Measurements from ENCODE around the gene CTNNAL1. TPM values are rescaled to one million over a fixed set of nuclear protein-coding genes. Genes with fewer than 3 reads are reported as not detected.

Gene CTNNAL1
- total RNA-seq, 1 donor from 2014 or later = 69.4 TPM

DNA sequence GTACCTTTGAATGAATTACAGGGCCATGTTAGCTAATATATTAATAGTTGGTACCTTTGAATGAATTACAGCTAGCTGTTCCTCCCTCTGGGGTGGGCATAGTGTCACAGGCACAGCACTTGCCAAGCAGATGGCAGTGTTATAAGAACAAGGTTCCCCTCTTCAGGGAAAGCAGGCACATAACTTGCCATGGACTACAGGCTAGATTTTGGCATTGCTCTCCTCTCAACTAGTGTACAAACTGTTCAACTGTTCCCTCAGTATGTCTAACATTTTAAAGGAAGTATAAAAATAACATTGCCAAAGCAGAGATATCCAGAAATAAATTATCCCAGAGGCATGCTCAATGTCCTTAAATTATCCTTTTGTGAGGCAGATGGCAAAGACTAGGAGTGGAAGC, 45.4 kb downstream of the CTNNAL1 start:
- no peak for TF ChIP-seq CTCF (IDR thresholded peaks at IDR 0.05)
- H3K4me1 ChIP-seq = no peaks in the 10 kb centered on the region
- peaks cover 5% of the 10 kb centered on the region for H3K36me3 ChIP-seq
- no peaks in the 10 kb centered on the region for H3K9me3 ChIP-seq
- DNase-seq (no peak), ATAC-seq (no peak)
- H3K27ac ChIP-seq = no peak overlapping the region
- H3K27me3 ChIP-seq = no peaks in the 10 kb centered on the region
- intact Hi-C loops (cut with DNase I) = no loop called here
- no peak overlapping the region for H3K4me3 ChIP-seq

DNA sequence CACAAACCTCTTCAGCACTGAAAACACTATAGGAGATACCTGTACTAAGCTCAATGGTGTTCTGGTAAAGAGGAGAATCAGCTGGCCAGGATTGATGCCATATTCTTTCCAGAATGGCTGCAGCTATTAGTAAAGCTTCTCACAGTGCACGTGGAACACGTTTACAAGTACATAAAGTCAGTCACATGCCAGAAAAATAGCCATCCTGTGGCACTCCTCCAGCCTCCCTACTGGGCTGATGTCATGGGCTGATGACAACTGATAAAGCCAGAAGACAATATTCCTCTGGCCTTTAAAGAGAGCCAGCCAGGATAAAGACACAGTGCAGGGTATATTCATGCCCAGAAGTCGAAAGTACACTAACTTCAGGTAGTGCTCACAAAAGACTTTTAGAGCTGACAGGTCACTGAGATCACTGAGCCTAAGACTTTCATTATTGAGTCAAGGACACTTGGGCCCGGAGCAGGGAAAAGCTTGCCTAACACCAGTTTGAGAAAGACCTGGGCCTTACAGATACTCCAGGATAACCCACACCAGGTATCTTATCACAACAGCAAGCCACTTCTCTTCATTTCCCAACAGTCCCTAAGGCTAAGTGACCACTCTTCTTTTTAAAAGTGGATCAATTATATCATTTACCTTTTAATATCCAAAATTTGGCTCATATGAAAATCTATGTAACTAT, 49.7 kb downstream of the CTNNAL1 start:
- DNase-seq (no peak), ATAC-seq (no peak)
- no peaks in the 10 kb centered on the region for H3K4me1 ChIP-seq
- peaks cover 5% of the 10 kb centered on the region for H3K36me3 ChIP-seq
- H3K27me3 ChIP-seq = no peaks in the 10 kb centered on the region
- H3K9me3 ChIP-seq = no peaks in the 10 kb centered on the region
- no peak for TF ChIP-seq CTCF (IDR thresholded peaks at IDR 0.05)
- H3K4me3 ChIP-seq = no peak overlapping the region
- H3K27ac ChIP-seq = no peak overlapping the region
- intact Hi-C loops (cut with DNase I) = no loop called here

DNA sequence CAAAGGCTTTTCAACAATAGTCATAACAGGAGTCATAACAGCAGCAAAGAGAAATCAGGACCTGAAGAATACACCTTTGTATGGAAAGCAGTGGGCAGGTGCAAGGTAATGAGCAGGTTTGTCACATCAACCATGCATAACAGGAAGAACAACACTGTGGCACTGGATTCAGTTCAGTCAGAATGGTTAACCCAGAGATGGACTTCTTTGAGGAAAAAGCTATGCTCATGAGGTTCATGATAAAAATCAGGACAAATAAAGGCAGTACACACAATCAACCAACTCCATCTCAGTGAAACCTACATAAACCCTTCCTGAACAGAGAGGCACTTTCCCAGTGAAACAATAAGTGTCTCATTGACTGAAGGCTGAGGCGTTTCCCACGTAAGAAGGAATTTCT, 52.1 kb downstream of the CTNNAL1 start:
- no peaks in the 10 kb centered on the region for H3K27me3 ChIP-seq
- intact Hi-C loops (cut with DNase I) = no loop called here

GRCh38 chr9:108960331-108960730, 53.0 kb downstream of the CTNNAL1 start:
- no peaks in the 10 kb centered on the region for H3K4me1 ChIP-seq
- no peak for TF ChIP-seq CTCF (IDR thresholded peaks at IDR 0.05)
- H3K9me3 ChIP-seq = no peaks in the 10 kb centered on the region
- ATAC-seq = no peak
- no peak overlapping the region for H3K27ac ChIP-seq
- no peaks in the 10 kb centered on the region for H3K36me3 ChIP-seq
- intact Hi-C loops (cut with DNase I) = no loop called here
- no peaks in the 10 kb centered on the region for H3K27me3 ChIP-seq
- DNase-seq = no peak
- H3K4me3 ChIP-seq = no peak overlapping the region

More for the DNA sequence above, 52.1 kb downstream of the CTNNAL1 start:
- H3K27ac ChIP-seq = no peak overlapping the region
- no peak for DNase-seq
- no peaks in the 10 kb centered on the region for H3K36me3 ChIP-seq
- H3K4me3 ChIP-seq = no peak overlapping the region
- no peaks in the 10 kb centered on the region for H3K9me3 ChIP-seq
- no peak for TF ChIP-seq CTCF (IDR thresholded peaks at IDR 0.05)
- no peaks in the 10 kb centered on the region for H3K4me1 ChIP-seq
- ATAC-seq = no peak

DNA sequence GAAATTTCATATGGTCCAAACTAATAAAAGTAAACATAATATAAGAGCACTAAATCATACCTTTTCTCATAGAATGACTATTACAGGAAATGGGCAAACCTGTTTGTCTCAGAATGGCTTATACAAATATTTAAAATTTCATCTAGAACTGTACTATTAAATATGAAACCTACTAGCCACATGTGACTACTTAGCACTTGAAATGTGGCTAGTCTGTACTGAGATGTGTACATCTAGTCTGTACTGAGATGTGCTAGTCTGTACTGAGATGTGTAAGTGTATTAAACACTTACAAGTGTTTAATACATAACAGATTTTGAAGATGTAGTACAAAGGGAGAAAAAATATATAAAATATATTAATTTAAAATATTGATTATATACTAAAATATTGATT, 56.7 kb downstream of the CTNNAL1 start:
- ATAC-seq (no peak), DNase-seq (no peak)
- TF ChIP-seq CTCF (IDR thresholded peaks at IDR 0.05) = no peak
- H3K27me3 ChIP-seq = no peaks in the 10 kb centered on the region
- no peak overlapping the region for H3K27ac ChIP-seq
- no peak overlapping the region for H3K4me3 ChIP-seq
- peaks cover 8% of the 10 kb centered on the region for H3K4me1 ChIP-seq
- intact Hi-C loops (cut with DNase I) = no loop called here
- peaks cover 18% of the 10 kb centered on the region for H3K36me3 ChIP-seq
- no peaks in the 10 kb centered on the region for H3K9me3 ChIP-seq
